ENCODE data around the gene MCF2L. TPM values are rescaled to one million over a fixed set of nuclear protein-coding genes. Genes with fewer than 3 reads are reported as not detected.
"Not testable (repeated sequence)": the region's sequence is repeated elsewhere in the genome, so short reads cannot be mapped to it uniquely, and the experiment has no call there.

MCF2L gene
- total RNA-seq, 2 donors from 2014 or later, result 0.56 to 0.74 TPM

GRCh38 chr13:113105921-113106452 is 137.0 kb downstream of the MCF2L start:
- Mint-ChIP-seq H3K36me3 (no peaks in the 10 kb centered on the region), H3K4me3 (no peak overlapping the region), H3K27me3 (no peaks in the 10 kb centered on the region), H3K9me3 (no peaks in the 10 kb centered on the region), H3K4me1 (ENCODE audit: low read depth in 2 of 2) (no peaks in the 10 kb centered on the region), H3K27ac (no peak overlapping the region)
- no peak for DNase-seq (ENCODE audit: low spot score)
- no peak for ATAC-seq

DNA sequence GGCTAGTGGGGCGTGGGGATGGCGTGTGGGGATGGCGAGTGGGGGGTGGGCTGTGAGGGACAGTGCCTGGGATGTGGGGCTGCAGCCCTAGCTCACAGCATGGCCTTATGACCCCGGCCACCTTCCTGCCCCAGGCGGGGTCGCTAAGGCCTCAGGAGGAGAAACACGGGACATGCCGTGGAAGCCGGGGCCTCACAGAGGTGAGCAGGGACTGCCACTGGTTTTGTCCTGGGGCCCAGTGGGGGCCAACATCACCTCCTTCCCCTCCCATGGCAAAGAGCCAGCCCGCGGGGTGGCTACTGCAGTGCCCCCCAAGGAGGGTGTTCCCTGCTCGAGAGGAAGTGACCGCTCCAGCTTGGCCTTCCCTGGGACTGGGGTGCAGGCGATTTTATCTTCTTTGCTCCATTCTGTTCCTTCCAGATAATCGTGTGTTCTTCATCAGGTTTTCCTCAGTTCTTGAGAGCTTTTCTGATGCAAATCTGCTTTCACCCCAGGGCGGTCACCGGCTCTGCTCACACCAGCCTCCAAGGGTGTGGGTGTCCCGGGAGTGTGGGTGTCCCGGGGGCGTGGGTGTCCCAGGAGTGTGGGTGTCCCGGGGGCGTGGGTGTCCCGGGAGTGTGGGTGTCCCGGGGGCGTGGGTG is 137.8 kb downstream of the MCF2L start:
- Mint-ChIP-seq H3K36me3 (no peaks in the 10 kb centered on the region), H3K4me3 (no peak overlapping the region), H3K9me3 (no peaks in the 10 kb centered on the region), H3K27ac (no peak overlapping the region), H3K4me1 (ENCODE audit: low read depth in 2 of 2) (no peaks in the 10 kb centered on the region), H3K27me3 (no peaks in the 10 kb centered on the region)
- ATAC-seq (no peak), DNase-seq (ENCODE audit: low spot score) (no peak)

GRCh38 chr13:113108521-113108920 is 139.5 kb downstream of the MCF2L start:
- H3K9me3 Mint-ChIP-seq; H3K27me3 Mint-ChIP-seq; H3K36me3 Mint-ChIP-seq; H3K4me3 Mint-ChIP-seq; H3K4me1 Mint-ChIP-seq (ENCODE audit: low read depth in 2 of 2); H3K27ac Mint-ChIP-seq; ATAC-seq; DNase-seq (ENCODE audit: low spot score): not testable (repeated sequence)

DNA sequence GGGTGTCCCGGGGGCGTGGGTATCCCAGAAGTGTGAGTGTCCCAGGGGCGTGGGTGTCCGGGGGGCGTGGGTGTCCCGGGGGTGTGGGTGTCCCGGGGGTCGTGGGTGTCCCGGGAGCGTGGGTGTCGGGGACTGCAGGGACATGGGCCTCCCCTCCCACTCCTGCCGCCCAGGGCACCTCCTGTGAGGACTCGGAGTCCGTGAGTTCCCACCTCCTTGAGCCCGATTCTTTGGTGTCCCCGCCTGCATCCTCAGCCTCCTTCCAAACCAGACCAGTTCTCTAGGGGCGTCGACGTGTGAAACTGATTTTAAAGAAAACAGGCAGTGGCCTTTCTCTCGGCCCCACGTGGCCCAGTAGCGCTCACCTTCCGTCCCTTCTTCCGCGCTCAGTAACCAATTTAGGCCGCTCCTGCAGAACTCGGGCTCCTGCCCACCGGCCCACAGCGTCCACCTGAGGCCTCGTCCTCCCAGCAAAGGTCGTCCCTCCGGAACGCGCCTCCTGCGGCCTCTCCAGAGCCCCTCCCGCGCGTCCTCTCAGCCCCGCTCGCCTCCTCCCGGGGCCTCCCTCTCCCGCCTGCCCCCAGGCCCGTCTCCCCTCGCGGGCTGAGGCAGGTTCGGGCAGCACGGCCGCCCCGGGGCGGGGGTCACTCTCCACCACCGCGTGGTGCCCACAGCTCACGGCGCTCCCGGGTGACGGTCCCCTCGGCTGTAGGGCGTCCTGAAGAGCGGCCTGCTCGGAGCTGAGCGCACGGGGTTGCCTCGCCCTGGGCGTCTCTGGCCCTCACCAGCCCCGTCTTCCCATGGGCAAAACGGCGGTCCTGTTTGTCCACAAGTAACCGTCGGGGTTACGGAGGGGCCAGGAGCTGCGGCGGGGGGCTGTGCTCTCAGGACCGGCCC is 140.4 kb downstream of the MCF2L start:
- H3K27ac Mint-ChIP-seq, result no peak overlapping the region
- H3K9me3 Mint-ChIP-seq, result no peaks in the 10 kb centered on the region
- DNase-seq (ENCODE audit: low spot score) (peak; percentile 55), ATAC-seq (no peak)
- no peaks in the 10 kb centered on the region for H3K27me3 Mint-ChIP-seq
- H3K4me3 Mint-ChIP-seq, result no peak overlapping the region
- no peaks in the 10 kb centered on the region for H3K4me1 Mint-ChIP-seq (ENCODE audit: low read depth in 2 of 2)
- H3K36me3 Mint-ChIP-seq, result no peaks in the 10 kb centered on the region

GRCh38 chr13:113110048-113110851 is 141.2 kb downstream of the MCF2L start:
- peak; percentile 64 for DNase-seq (ENCODE audit: low spot score)
- Mint-ChIP-seq H3K27me3 (no peaks in the 10 kb centered on the region), H3K27ac (no peak overlapping the region), H3K4me3 (no peak overlapping the region), H3K9me3 (no peaks in the 10 kb centered on the region), H3K4me1 (ENCODE audit: low read depth in 2 of 2) (no peaks in the 10 kb centered on the region), H3K36me3 (no peaks in the 10 kb centered on the region)
- ATAC-seq, result peak in 1 of 2 donors; percentile 71

GRCh38 chr13:113110852-113111315 is 141.9 kb downstream of the MCF2L start:
- ATAC-seq, result no peak
- no peak overlapping the region for H3K4me3 Mint-ChIP-seq
- peak; percentile 35 for DNase-seq (ENCODE audit: low spot score)
- H3K9me3 Mint-ChIP-seq, result no peaks in the 10 kb centered on the region
- no peak overlapping the region for H3K27ac Mint-ChIP-seq
- H3K27me3 Mint-ChIP-seq, result no peaks in the 10 kb centered on the region
- no peaks in the 10 kb centered on the region for H3K4me1 Mint-ChIP-seq (ENCODE audit: low read depth in 2 of 2)
- no peaks in the 10 kb centered on the region for H3K36me3 Mint-ChIP-seq

GRCh38 chr13:113111821-113112220 is 142.8 kb downstream of the MCF2L start:
- not testable (repeated sequence) for H3K36me3 Mint-ChIP-seq; H3K9me3 Mint-ChIP-seq; H3K4me1 Mint-ChIP-seq (ENCODE audit: low read depth in 2 of 2); ATAC-seq; H3K27ac Mint-ChIP-seq; H3K4me3 Mint-ChIP-seq; H3K27me3 Mint-ChIP-seq; DNase-seq (ENCODE audit: low spot score)

DNA sequence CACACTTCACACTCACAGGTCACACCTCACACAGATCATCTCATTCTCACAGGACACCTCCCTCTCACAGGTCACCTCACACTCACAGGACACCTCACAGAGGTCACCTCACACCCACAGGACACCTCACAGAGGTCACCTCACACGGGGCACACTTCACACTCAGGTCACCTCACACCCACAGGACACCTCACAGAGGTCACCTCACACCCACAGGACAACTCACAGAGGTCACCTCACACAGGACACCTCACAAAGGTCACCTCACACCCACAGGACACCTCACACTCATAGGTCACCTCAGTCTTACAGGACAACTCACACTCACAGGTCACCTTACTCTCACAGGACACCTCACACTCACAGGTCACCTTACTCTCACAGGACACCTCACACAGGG is 143.5 kb downstream of the MCF2L start:
- not testable (repeated sequence) for H3K27ac Mint-ChIP-seq

GRCh38 chr13:113112893-113113845 is 144.2 kb downstream of the MCF2L start:
- H3K4me1 Mint-ChIP-seq (ENCODE audit: low read depth in 2 of 2), result no peaks in the 10 kb centered on the region

More for the DNA sequence above, 143.5 kb downstream of the MCF2L start:
- ATAC-seq; H3K9me3 Mint-ChIP-seq; H3K27me3 Mint-ChIP-seq; H3K4me1 Mint-ChIP-seq (ENCODE audit: low read depth in 2 of 2); H3K36me3 Mint-ChIP-seq; H3K4me3 Mint-ChIP-seq; DNase-seq (ENCODE audit: low spot score): not testable (repeated sequence)

DNA sequence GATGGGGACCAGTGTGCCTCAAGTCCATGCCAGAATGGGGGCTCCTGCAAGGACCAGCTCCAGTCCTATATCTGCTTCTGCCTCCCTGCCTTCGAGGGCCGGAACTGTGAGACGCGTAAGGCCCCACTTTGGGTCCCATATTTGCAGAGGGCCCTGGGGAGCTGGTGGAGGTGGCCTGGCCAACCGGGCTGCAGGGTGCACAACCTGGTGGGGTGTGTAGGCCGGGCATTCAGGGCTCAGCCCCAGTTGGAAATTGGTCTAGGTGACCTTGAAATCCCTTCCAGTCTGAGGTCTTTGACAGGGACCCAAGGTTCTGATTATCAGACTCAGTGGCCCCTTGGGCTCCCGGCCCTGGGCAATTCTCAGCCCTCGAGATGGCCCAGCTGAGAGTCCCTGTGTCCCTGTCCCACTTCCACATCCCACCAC is 144.8 kb downstream of the MCF2L start:
- DNase-seq (ENCODE audit: low spot score), result no peak
- H3K9me3 Mint-ChIP-seq, result no peaks in the 10 kb centered on the region
- H3K27ac Mint-ChIP-seq, result no peak overlapping the region
- no peaks in the 10 kb centered on the region for H3K36me3 Mint-ChIP-seq
- no peaks in the 10 kb centered on the region for H3K4me1 Mint-ChIP-seq (ENCODE audit: low read depth in 2 of 2)
- no peaks in the 10 kb centered on the region for H3K27me3 Mint-ChIP-seq
- ATAC-seq, result no peak
- no peak overlapping the region for H3K4me3 Mint-ChIP-seq

More at GRCh38 chr13:113112893-113113845, 144.2 kb downstream of the MCF2L start:
- Mint-ChIP-seq H3K4me3 (no peak overlapping the region), H3K36me3 (no peaks in the 10 kb centered on the region), H3K27me3 (no peaks in the 10 kb centered on the region), H3K27ac (no peak overlapping the region), H3K9me3 (no peaks in the 10 kb centered on the region)
- DNase-seq (ENCODE audit: low spot score), result no peak
- no peak for ATAC-seq

DNA sequence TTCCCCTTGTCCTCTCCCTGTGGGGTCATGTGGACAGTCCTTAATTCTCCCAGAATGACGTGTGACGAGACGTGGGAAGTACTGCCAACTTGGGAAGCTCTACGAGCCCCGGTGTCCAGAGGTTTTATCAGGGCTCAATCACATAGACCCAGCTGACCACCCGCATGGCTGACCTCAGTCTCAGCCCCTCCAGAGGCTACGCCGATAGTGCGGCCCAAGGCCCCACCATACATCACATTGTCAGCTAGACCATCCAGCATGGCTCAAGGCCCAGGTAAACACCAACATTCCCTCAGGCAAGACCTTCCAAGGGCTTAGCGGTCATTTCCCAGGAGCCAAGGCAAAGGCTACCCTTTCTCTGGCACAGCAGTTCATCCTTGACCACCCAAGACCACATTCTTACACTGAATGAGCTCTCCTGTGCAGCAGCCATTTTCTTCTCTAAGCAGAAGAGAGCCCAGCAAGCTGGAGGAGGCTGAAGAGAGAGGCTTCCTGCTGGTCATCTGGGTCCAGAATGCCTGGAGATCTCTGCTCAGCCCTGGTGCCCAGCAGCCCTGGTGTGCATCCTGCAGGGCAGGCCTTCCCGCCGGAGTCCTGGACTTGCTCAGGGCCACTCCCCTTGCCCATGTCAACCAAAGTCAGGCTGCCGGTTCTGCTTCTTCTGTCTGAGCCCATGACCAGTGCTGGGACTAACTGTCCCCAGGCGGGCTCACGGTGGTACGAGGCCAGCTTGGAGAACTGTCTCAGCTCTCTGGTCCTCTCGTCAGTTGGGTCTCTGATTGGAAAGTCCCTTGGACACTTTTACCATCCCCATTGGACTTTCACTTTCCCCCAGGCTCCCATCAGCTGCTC is 145.7 kb downstream of the MCF2L start:
- H3K4me1 Mint-ChIP-seq (ENCODE audit: low read depth in 2 of 2), result no peaks in the 10 kb centered on the region
- DNase-seq (ENCODE audit: low spot score) (no peak), ATAC-seq (no peak)
- no peaks in the 10 kb centered on the region for H3K27me3 Mint-ChIP-seq
- no peak overlapping the region for H3K27ac Mint-ChIP-seq
- no peaks in the 10 kb centered on the region for H3K9me3 Mint-ChIP-seq
- H3K36me3 Mint-ChIP-seq, result no peaks in the 10 kb centered on the region
- no peak overlapping the region for H3K4me3 Mint-ChIP-seq
